Body of pancreas (tissue), 4 donors: Measurements from ENCODE around the gene PTPRT. TPM values are rescaled to one million over a fixed set of nuclear protein-coding genes. Genes with fewer than 3 reads are reported as not detected.

ENCODE experiments used
- ATAC-seq: fragments of 150-250 bp; one replicate; pipeline ENCODE4 v1.9.1; 2016
- DNase-seq, 4 donors: peaks; one replicate each; pipeline ENCODE4 v3.0.0-alpha.2; 2019
- H3K27ac ChIP-seq, 4 donors: fragments of 200-600 bp; sonication (generic); 1 replicate in 3 of 4; 2 replicates in 1 of 4; pipeline versions ENCODE4 v1.5.1 to v1.6.1; 2016 to 2019; ENCODE audit warnings: mild to moderate bottlenecking in 1 of 4, mixed read lengths in 1 of 4, moderate library complexity in 1 of 4
- H3K27me3 ChIP-seq, 2 donors: fragments of 200-600 bp; sonication (generic); one replicate each; pipeline ENCODE4 v1.6.0; 2016; ENCODE audit warnings: mild to moderate bottlenecking in 1 of 2
- H3K36me3 ChIP-seq, 2 donors: fragments of 200-600 bp; sonication (generic); replicated peaks in 1 of 2; 2 replicates each; pipeline ENCODE4 v1.5.1; 2016; ENCODE audit warnings: low read depth in 2 of 2; ENCODE audit not compliant: insufficient read depth in 1 of 2
- H3K4me1 ChIP-seq: fragments of 200-600 bp; sonication (generic); one replicate; pipeline ENCODE4 v1.6.0; 2016
- H3K4me3 ChIP-seq, 2 donors: fragments of 200-600 bp; sonication (generic); 1 replicate in 1 of 2; 2 replicates in 1 of 2; pipeline ENCODE4 v1.5.1; 2016 to 2019
- H3K9me3 ChIP-seq, 3 donors: fragments of 200-600 bp; sonication (generic); 1 replicate in 2 of 3; 2 replicates in 1 of 3; pipeline ENCODE4 v1.5.1; 2016
- CTCF ChIP-seq, 7 experiments: fragments of 450-650 bp in 4 of 7; fragments of 200-600 bp in 3 of 7; sonication (generic) in 3 of 7; IDR thresholded peaks; one replicate each; pipeline ENCODE4 v1.5.1; 2016 to 2019; ENCODE audit warnings: antibody characterized with exemption in 7 of 7
- POLR2A ChIP-seq, 3 donors: fragments of 450-650 bp; IDR thresholded peaks; one replicate each; pipeline ENCODE4 v1.6.1; 2016; ENCODE audit warnings: antibody characterized with exemption in 3 of 3, mild to moderate bottlenecking in 2 of 3
- WGBS, 2 donors: methylation state at CpG; one replicate each; pipeline ENCODE4 v1.1.5; 2017; 5-methylcytosine and 5-hydroxymethylcytosine counted together
- intact Hi-C: fragments of 100-400 bp; cut with DNase I; formaldehyde crosslinking; loops from one replicate; pipeline ENCODE4 v1.15.1; 2023
- total RNA-seq, 2 donors: library from RNA; depleted of rRNA; stranded (reverse); fragments of >200 nt; gene quantifications; one replicate each; pipeline ENCODE4 v1.1.0, GENCODE V29; 2016

The PTPRT gene
- total RNA-seq, 2 donors from 2014 or later: 0.33 to 1.0 TPM

DNA sequence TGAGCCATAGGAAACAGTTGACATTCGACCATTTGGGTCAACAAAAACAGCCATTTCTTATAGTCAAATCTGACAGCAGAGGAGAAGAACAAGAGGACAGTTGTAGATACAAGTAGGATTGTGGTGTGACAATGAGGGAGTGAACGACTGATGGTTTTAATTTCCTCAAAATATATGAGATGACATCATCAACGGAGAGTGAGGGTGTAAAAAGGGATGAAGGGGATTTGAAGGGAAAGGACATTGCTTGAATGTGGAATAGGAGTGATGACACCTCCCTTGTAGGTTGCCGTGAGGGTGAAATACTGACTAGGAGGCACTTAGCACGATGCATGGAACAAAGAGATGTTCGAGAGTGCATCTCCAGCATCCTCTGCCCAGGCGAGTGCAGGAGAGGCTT is 1071.7 kb downstream of the PTPRT start:
- ATAC-seq: no peak

DNA sequence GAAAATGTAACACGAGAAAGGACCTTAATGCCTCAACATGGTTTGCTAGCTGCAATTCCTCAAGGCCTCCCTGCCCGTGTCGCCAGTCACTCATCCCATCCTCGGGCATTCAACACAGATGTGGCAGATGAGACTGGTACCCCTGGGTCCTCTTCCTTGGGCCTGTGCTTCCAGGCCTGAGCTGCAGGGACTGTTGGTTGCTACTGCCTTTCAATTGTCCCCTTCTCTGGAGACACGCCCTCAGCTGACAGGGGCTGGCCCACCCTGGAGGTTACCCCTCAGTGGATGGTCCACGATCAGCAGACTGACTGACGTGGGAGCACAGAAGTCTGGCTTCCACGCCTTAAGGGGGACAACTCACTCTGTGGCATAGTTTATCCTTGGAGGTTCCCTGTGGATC is 1076.5 kb downstream of the PTPRT start:
- Histone ChIP-seq H3K4me3 (no peak overlapping the region), H3K36me3 (no peaks in the 10 kb centered on the region), H3K27ac (no peak overlapping the region), H3K9me3 (no peaks in the 10 kb centered on the region), H3K27me3 (no peaks in the 10 kb centered on the region), H3K4me1 (no peaks in the 10 kb centered on the region)
- DNase-seq: no peak
- WGBS, 2 donors: 70 to 80% methylated on average over 5 to 8 of the region's 8 CpGs
- intact Hi-C loops: no loop called here
- TF ChIP-seq CTCF (IDR thresholded peaks at IDR 0.05) (no peak), POLR2A (IDR thresholded peaks at IDR 0.05) (no peak)
- ATAC-seq: no peak

More for the DNA sequence above, 1071.7 kb downstream of the PTPRT start:
- Histone ChIP-seq H3K36me3 (no peaks in the 10 kb centered on the region), H3K9me3 (no peaks in the 10 kb centered on the region), H3K27me3 (no peaks in the 10 kb centered on the region), H3K4me1 (no peaks in the 10 kb centered on the region), H3K4me3 (no peak overlapping the region), H3K27ac (no peak overlapping the region)
- intact Hi-C loops: no loop called here
- 61 to 63% methylated on average over 7 of the region's 7 CpGs for WGBS, 2 donors
- no peak for TF ChIP-seq CTCF (IDR thresholded peaks at IDR 0.05)
- no peak for TF ChIP-seq POLR2A (IDR thresholded peaks at IDR 0.05)
- no peak for DNase-seq

DNA sequence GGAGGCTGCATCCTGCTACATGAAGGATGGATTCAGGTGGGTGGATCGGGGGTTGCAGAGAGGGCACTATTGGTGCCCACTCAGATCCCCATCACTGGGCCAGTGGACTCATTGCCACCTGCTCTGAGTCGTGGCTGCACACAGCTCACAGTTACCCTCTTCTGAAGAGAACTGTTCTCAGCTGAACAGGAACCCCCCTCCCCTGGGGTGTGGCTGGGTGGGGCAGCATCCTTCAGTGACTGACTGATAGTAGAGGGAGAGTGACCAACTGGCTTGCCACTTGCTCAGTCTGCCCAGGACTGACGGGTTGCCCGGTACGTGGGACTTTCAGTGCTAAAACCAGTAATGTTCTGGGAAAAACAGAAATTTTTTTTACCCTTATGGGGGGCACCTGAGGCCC is 1077.5 kb downstream of the PTPRT start:
- DNase-seq: no peak
- H3K36me3 ChIP-seq: no peaks in the 10 kb centered on the region
- ATAC-seq: no peak
- no peaks in the 10 kb centered on the region for H3K4me1 ChIP-seq
- no peaks in the 10 kb centered on the region for H3K27me3 ChIP-seq
- no peak overlapping the region for H3K4me3 ChIP-seq
- TF ChIP-seq CTCF (IDR thresholded peaks at IDR 0.05): no peak
- TF ChIP-seq POLR2A (IDR thresholded peaks at IDR 0.05): no peak
- 75 to 79% methylated on average over 5 of the region's 5 CpGs for WGBS, 2 donors
- no peak overlapping the region for H3K27ac ChIP-seq
- no peaks in the 10 kb centered on the region for H3K9me3 ChIP-seq
- intact Hi-C loops: no loop called here

DNA sequence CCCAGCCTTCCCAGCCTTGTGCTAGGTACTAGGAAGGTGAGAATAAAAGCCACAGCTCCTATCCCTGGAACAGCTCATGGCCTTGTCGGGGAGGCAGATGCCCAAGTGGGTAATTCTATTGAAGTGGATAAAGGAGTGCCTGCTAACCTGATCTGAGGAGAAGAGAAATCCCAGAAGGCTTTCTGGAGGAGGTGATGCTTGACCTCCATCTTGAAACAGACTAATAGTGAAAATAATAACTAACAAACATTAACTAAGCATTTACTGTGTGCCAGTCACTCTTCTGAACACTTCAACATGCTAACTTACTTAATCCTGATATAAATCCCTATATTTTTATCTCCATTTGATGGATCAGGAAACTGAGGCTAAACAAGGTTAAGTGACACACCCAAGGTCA is 1078.4 kb downstream of the PTPRT start:
- no peak for ATAC-seq
- intact Hi-C loops: no loop called here
- no peak for TF ChIP-seq POLR2A (IDR thresholded peaks at IDR 0.05)
- no peak for TF ChIP-seq CTCF (IDR thresholded peaks at IDR 0.05)
- DNase-seq: no peak
- Histone ChIP-seq H3K36me3 (no peaks in the 10 kb centered on the region), H3K4me3 (no peak overlapping the region), H3K27ac (no peak overlapping the region), H3K9me3 (no peaks in the 10 kb centered on the region), H3K27me3 (no peaks in the 10 kb centered on the region), H3K4me1 (no peaks in the 10 kb centered on the region)
- WGBS, 2 donors: 60 to 67% methylated on average over 1 of the region's 1 CpG

DNA sequence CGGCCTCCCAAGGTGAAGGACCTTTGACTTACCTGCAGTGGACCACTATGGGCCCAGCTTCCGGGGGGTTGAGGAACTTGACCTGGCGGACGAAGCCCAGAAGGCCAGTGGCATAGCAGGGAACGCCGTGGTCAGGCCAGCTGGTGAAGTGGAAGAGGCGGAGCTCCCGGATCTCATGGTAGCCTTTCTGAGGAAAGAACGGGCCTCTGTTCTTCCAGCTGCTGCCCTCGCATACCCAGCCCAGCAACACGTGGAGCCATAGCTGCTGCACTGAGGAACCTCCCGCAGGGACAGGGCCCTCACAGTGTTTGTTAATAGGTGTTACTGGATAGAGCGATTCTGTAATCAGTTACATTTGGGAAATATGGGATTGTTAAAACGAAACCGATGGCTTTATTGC is 1079.4 kb downstream of the PTPRT start:
- no peak overlapping the region for H3K4me3 ChIP-seq
- no peak overlapping the region for H3K27ac ChIP-seq
- no peaks in the 10 kb centered on the region for H3K36me3 ChIP-seq
- ATAC-seq: no peak
- no peak for DNase-seq
- no peaks in the 10 kb centered on the region for H3K4me1 ChIP-seq
- 70 to 84% methylated on average over 13 to 15 of the region's 15 CpGs for WGBS, 2 donors
- H3K9me3 ChIP-seq: no peaks in the 10 kb centered on the region
- TF ChIP-seq CTCF (IDR thresholded peaks at IDR 0.05) (no peak), POLR2A (IDR thresholded peaks at IDR 0.05) (no peak)
- intact Hi-C loops: no loop called here
- H3K27me3 ChIP-seq: no peaks in the 10 kb centered on the region
